HepG2 (cell line): Measurements from ENCODE around the gene BPIFB6. TPM values are rescaled to one million over a fixed set of nuclear protein-coding genes. Genes with fewer than 3 reads are reported as not detected.

Source experiments
- AKAP8 ChIP-seq: sonication (generic); formaldehyde crosslinking; IDR thresholded peaks from 2 replicates; pipeline ENCODE4 v1.5.1; 2020; ENCODE audit warnings: mild to moderate bottlenecking, missing genetic modification reagents
- ATAD3A ChIP-seq: sonication (generic); formaldehyde crosslinking; IDR thresholded peaks from 2 replicates; pipeline ENCODE4 v1.4.0; 2020; ENCODE audit warnings: missing genetic modification reagents
- FOSL2 ChIP-seq: sonication (generic); formaldehyde crosslinking; IDR thresholded peaks from 2 replicates; pipeline ENCODE4 v1.4.0; 2020; ENCODE audit warnings: missing genetic modification reagents
- FOXA3 ChIP-seq: IDR thresholded peaks from 2 replicates; pipeline ENCODE4 v1.6.1; 2016; ENCODE audit warnings: missing genetic modification reagents, missing compliant biosample characterization
- HIVEP1 ChIP-seq: sonication (generic); formaldehyde crosslinking; IDR thresholded peaks from 2 replicates; pipeline ENCODE4 v1.4.0; 2020; ENCODE audit warnings: mild to moderate bottlenecking, missing genetic modification reagents
- IRF2 ChIP-seq: IDR thresholded peaks from 2 replicates; pipeline ENCODE4 v1.6.1; 2018; ENCODE audit warnings: missing genetic modification reagents, missing compliant biosample characterization
- JDP2 ChIP-seq: sonication (generic); formaldehyde crosslinking; IDR thresholded peaks from 2 replicates; pipeline ENCODE4 v1.8.1; 2022; ENCODE audit warnings: missing genetic modification reagents, borderline replicate concordance
- KDM1A ChIP-seq: IDR thresholded peaks from 2 replicates; pipeline ENCODE4 v1.6.1; 2016; ENCODE audit warnings: missing compliant biosample characterization
- KDM5A ChIP-seq: fragments of 200-600 bp; sonication (generic); IDR thresholded peaks from 2 replicates; pipeline ENCODE4 v1.7.0; 2018; ENCODE audit warnings: antibody characterized with exemption, mild to moderate bottlenecking, low read length, borderline replicate concordance
- KDM5B ChIP-seq: sonication (generic); formaldehyde crosslinking; IDR thresholded peaks from 2 replicates; pipeline ENCODE4 v1.4.0; 2020; ENCODE audit warnings: missing genetic modification reagents, mild to moderate bottlenecking, borderline replicate concordance
- MBNL3 ChIP-seq: fragments of 250-450 bp; sonication (Bioruptor Pico); conservative IDR thresholded peaks from 2 replicates; pipeline ENCODE4 v1.8.0; 2022; ENCODE audit warnings: mild to moderate bottlenecking, inconsistent platforms
- MTF1 ChIP-seq: sonication (generic); formaldehyde crosslinking; IDR thresholded peaks from 2 replicates; pipeline ENCODE4 v1.5.0; 2020; ENCODE audit warnings: missing genetic modification reagents
- NR3C1 ChIP-seq: sonication (generic); formaldehyde crosslinking; IDR thresholded peaks from 2 replicates; pipeline ENCODE4 v1.4.0; 2020; ENCODE audit warnings: missing genetic modification reagents
- RARA ChIP-seq: IDR thresholded peaks from 2 replicates; pipeline ENCODE4 v1.6.1; 2016; ENCODE audit warnings: missing genetic modification reagents, missing compliant biosample characterization
- SATB2 ChIP-seq: sonication (generic); formaldehyde crosslinking; IDR thresholded peaks from 2 replicates; pipeline ENCODE4 v1.5.0; 2020; ENCODE audit warnings: missing genetic modification reagents
- TBX2 ChIP-seq: sonication (generic); formaldehyde crosslinking; IDR thresholded peaks from 2 replicates; pipeline ENCODE4 v1.5.0; 2020; ENCODE audit warnings: missing genetic modification reagents, mild to moderate bottlenecking, borderline replicate concordance
- ZNF136 ChIP-seq: sonication (generic); formaldehyde crosslinking; IDR thresholded peaks from 2 replicates; pipeline ENCODE4 v1.8.1; 2022; ENCODE audit warnings: low read depth, mild to moderate bottlenecking, moderate library complexity, missing genetic modification reagents
- ZNF644 ChIP-seq: IDR thresholded peaks from 2 replicates; pipeline ENCODE4 v1.6.1; 2016; ENCODE audit warnings: low read depth
- ZNF652 ChIP-seq: IDR thresholded peaks from 2 replicates; pipeline ENCODE4 v1.6.1; 2016; ENCODE audit warnings: low read depth, borderline replicate concordance
- ZNF687 ChIP-seq: sonication (generic); formaldehyde crosslinking; IDR thresholded peaks from 2 replicates; pipeline ENCODE4 v1.5.1; 2020; ENCODE audit warnings: mild to moderate bottlenecking, missing genetic modification reagents, moderate library complexity
- ZNF768 ChIP-seq: sonication (generic); formaldehyde crosslinking; IDR thresholded peaks from 2 replicates; pipeline ENCODE4 v1.4.0; 2020; ENCODE audit warnings: missing genetic modification reagents
- polyA plus RNA-seq, 8 experiments: library from polyadenylated mRNA; depleted of rRNA in 3 of 8; stranded (reverse) in 7 of 8; unstranded in 1 of 8; fragments of >200 nt; fragmentation: Illumina TruSeq in 4 of 8; extraction: Trizol in 4 of 8; gene quantifications; 2 replicates each; pipeline versions ENCODE4 v1.2.1 to v1.2.3, GENCODE V29; 2011 to 2016; ENCODE audit warnings: low read depth in 4 of 8, missing spikeins in 1 of 8, mixed read lengths in 1 of 8; ENCODE audit not compliant: insufficient read depth in 1 of 8
- total RNA-seq, 5 experiments: library from RNA; depleted of rRNA; stranded (reverse); fragments of >200 nt; fragmentation: Illumina TruSeq; extraction: Trizol; gene quantifications; 2 replicates each; pipeline ENCODE4 v1.2.3, GENCODE V29; 2016; ENCODE audit warnings: low read depth in 1 of 5
- TF ChIP-seq, protein P1 (sequence below): fragments of 450-650 bp; IDR thresholded peaks from 2 replicates; pipeline ENCODE4 v1.6.1; 2017
- TF ChIP-seq, protein P2 (sequence below): sonication (generic); formaldehyde crosslinking; IDR thresholded peaks from 2 replicates; pipeline ENCODE4 v1.4.0; 2020; ENCODE audit warnings: missing genetic modification reagents, borderline replicate concordance
- TF ChIP-seq, protein P3 (sequence below): sonication (generic); formaldehyde crosslinking; IDR thresholded peaks from 2 replicates; pipeline ENCODE4 v1.4.0; 2020; ENCODE audit warnings: missing genetic modification reagents

BPIFB6 gene
- total and polyA plus RNA-seq, 2 of the 13 experiments (the other 11 are each of a cell fraction or from before 2014, with no cell fraction given), result 0.13 to 1.7 TPM

DNA sequence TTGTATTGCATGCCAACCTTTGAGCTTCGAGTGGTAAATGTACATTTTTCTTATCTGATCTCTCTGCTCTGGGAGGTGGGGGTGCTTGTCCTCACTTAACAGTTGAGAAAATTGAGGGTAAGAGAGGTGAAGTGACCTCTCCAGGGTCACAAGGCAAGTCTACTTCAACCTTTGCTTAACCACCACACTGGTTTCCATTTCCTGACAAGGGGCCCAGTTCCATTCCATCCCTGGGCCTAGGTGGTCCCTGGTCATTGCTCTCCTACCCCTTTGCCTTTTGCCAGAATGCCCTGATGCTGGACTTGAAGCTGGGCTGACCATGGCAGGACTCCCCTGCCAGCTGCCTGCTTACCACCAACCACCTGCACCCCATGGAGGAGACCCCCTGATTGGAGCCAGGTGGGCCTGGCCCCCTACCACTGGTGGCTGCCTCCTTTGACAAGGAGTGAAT, 12.3 kb downstream of the BPIFB6 start (continued):
- TF ChIP-seq ZNF687 (CRISPR knock-in tag), result 0 out of 2 replicates have a peak, but pooled peaks have one; percentile 30
- TF ChIP-seq KDM5B (CRISPR knock-in tag), result 0 out of 2 replicates have a peak, but pooled peaks have one; percentile 34
- TF ChIP-seq, protein P1, sequence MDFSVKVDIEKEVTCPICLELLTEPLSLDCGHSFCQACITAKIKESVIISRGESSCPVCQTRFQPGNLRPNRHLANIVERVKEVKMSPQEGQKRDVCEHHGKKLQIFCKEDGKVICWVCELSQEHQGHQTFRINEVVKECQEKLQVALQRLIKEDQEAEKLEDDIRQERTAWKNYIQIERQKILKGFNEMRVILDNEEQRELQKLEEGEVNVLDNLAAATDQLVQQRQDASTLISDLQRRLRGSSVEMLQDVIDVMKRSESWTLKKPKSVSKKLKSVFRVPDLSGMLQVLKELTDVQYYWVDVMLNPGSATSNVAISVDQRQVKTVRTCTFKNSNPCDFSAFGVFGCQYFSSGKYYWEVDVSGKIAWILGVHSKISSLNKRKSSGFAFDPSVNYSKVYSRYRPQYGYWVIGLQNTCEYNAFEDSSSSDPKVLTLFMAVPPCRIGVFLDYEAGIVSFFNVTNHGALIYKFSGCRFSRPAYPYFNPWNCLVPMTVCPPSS, result no peak
- TF ChIP-seq, protein P2, sequence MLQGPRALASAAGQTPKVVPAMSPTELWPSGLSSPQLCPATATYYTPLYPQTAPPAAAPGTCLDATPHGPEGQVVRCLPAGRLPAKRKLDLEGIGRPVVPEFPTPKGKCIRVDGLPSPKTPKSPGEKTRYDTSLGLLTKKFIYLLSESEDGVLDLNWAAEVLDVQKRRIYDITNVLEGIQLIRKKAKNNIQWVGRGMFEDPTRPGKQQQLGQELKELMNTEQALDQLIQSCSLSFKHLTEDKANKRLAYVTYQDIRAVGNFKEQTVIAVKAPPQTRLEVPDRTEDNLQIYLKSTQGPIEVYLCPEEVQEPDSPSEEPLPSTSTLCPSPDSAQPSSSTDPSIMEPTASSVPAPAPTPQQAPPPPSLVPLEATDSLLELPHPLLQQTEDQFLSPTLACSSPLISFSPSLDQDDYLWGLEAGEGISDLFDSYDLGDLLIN (CRISPR knock-in tag), result no peak
- peak; percentile 71 for TF ChIP-seq RARA
- no peak for TF ChIP-seq MTF1
- TF ChIP-seq SATB2 (CRISPR knock-in tag), result no peak
- TF ChIP-seq FOXA3 (CRISPR knock-in tag), result peak; percentile 1; the same call in 1 of the 2 replicates
- TF ChIP-seq ZNF136 (CRISPR knock-in tag), result no peak
- no peak for TF ChIP-seq NR3C1 (CRISPR knock-in tag)
- TF ChIP-seq TBX2 (CRISPR knock-in tag), result peak; percentile 63; the same call in 1 of the 2 replicates
- 0 out of 2 replicates have a peak, but pooled peaks have one; percentile 29 for TF ChIP-seq IRF2 (CRISPR knock-in tag)
- TF ChIP-seq ZNF768 (CRISPR knock-in tag), result peak; percentile 21; the same call in 1 of the 2 replicates
- TF ChIP-seq MBNL3, result no peak
- peak; percentile 41; the same call in 1 of the 2 replicates for TF ChIP-seq KDM1A (CRISPR knock-in tag)
- TF ChIP-seq FOSL2 (CRISPR knock-in tag), result no peak
- TF ChIP-seq, protein P3, sequence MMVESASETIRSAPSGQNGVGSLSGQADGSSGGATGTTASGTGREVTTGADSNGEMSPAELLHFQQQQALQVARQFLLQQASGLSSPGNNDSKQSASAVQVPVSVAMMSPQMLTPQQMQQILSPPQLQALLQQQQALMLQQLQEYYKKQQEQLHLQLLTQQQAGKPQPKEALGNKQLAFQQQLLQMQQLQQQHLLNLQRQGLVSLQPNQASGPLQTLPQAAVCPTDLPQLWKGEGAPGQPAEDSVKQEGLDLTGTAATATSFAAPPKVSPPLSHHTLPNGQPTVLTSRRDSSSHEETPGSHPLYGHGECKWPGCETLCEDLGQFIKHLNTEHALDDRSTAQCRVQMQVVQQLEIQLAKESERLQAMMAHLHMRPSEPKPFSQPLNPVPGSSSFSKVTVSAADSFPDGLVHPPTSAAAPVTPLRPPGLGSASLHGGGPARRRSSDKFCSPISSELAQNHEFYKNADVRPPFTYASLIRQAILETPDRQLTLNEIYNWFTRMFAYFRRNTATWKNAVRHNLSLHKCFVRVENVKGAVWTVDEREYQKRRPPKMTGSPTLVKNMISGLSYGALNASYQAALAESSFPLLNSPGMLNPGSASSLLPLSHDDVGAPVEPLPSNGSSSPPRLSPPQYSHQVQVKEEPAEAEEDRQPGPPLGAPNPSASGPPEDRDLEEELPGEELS, result peak; percentile 63; the same call in 1 of the 2 replicates
- TF ChIP-seq KDM5A, result no peak
- peak; percentile 42 for TF ChIP-seq ZNF644 (CRISPR knock-in tag)
- no peak for TF ChIP-seq JDP2
- no peak for TF ChIP-seq AKAP8
- TF ChIP-seq ATAD3A, result no peak
- no peak for TF ChIP-seq ZNF652
- 0 out of 2 replicates have a peak, but pooled peaks have one; percentile 30 for TF ChIP-seq HIVEP1
